ENCODE measurements around the gene ITGAE.

Gene ITGAE

GRCh38 chr17:3821101-3821500 lies 20.1 kb upstream of the ITGAE start:
- TF ChIP-seq ZNF473 (tag by site-specific recombination; IDR thresholded peaks at IDR 0.05), result no peak
- no peak for TF ChIP-seq ZNF645 (tag by site-specific recombination; IDR thresholded peaks at IDR 0.05)
- no peak for TF ChIP-seq ZNF701 (tag by site-specific recombination; IDR thresholded peaks at IDR 0.05)
- TF ChIP-seq ZNF416 (tag by site-specific recombination; IDR thresholded peaks at IDR 0.05), result no peak
- TF ChIP-seq ZNF426 (tag by site-specific recombination; IDR thresholded peaks at IDR 0.05), result no peak
- TF ChIP-seq ZBTB21 (tag by site-specific recombination; IDR thresholded peaks at IDR 0.05), result no peak
- TF ChIP-seq ZNF18 (tag by site-specific recombination; IDR thresholded peaks at IDR 0.05), result no peak
- no peaks in the 10 kb centered on the region for H3K9me3 ChIP-seq (ENCODE audit: control insufficient read depth, insufficient read depth, low read depth, low read length)
- H3K4me1 ChIP-seq (ENCODE audit: control insufficient read depth, insufficient read depth, low read length), result no peaks in the 10 kb centered on the region
- POLR2A ChIA-PET, result interaction anchor here (0.7 kb wide), 2 partner anchors 185 to 196 kb away, joined by 3 read pairs; partner anchors contain the start of gene SHPK
- H3K27ac ChIP-seq (ENCODE audit: extremely low read depth, low read depth, low read length), result no peak overlapping the region
- CTCF ChIA-PET, result interaction anchor here (0.6 to 0.7 kb wide), 4 partner anchors 8 to 24 kb away, joined by 3 to 5 read pairs (median 3); no protein-coding TSS in a partner anchor
- peaks cover 91 to 94% of the 10 kb centered on the region in 2 experiments for H3K36me3 ChIP-seq (ENCODE audit: control insufficient read depth in 2 of 2, insufficient read depth in 1 of 2, low read length in 2 of 2)
- no peak overlapping the region for H3K4me3 ChIP-seq (ENCODE audit: low read depth, low read length)

GRCh38 chr17:3818786-3819185 lies 17.8 kb upstream of the ITGAE start:
- ChIA-PET CTCF (interaction anchor here (0.8 to 3.5 kb wide), 3 partner anchors 9 to 81 kb away, joined by 3 to 37 read pairs (median 23); no protein-coding TSS in a partner anchor), POLR2A (no interaction called here)
- no peak overlapping the region for H3K27ac ChIP-seq (ENCODE audit: extremely low read depth, low read depth, low read length)
- no peaks in the 10 kb centered on the region for H3K9me3 ChIP-seq (ENCODE audit: control insufficient read depth, insufficient read depth, low read depth, low read length)
- peaks cover 86 to 94% of the 10 kb centered on the region in 2 experiments for H3K36me3 ChIP-seq (ENCODE audit: control insufficient read depth in 2 of 2, insufficient read depth in 1 of 2, low read length in 2 of 2)
- H3K4me1 ChIP-seq (ENCODE audit: control insufficient read depth, insufficient read depth, low read length), result no peaks in the 10 kb centered on the region
- no peak overlapping the region for H3K4me3 ChIP-seq (ENCODE audit: low read depth, low read length)
- TF ChIP-seq ZNF521 (tag by site-specific recombination; IDR thresholded peaks at IDR 0.05) (no peak), ZNF26 (tag by site-specific recombination; IDR thresholded peaks at IDR 0.05) (no peak), ZNF555 (tag by site-specific recombination; conservative IDR thresholded peaks at IDR 0.05) (no peak), KLF8 (tag by site-specific recombination; IDR thresholded peaks at IDR 0.05) (no peak), BCL6B (tag by site-specific recombination; IDR thresholded peaks at IDR 0.05) (no peak)

- TF ChIP-seq FEZF1 (tag by site-specific recombination; IDR thresholded peaks at IDR 0.05), result no peak
- TF ChIP-seq GLI4 (tag by site-specific recombination; IDR thresholded peaks at IDR 0.05), result no peak
- peak; percentile 90 for TF ChIP-seq ZNF513 (tag by site-specific recombination; IDR thresholded peaks at IDR 0.05)
- CTCF ChIA-PET, result interaction anchor here (0.6 to 3.5 kb wide), 7 partner anchors 9 to 89 kb away, joined by 3 to 37 read pairs (median 3); no protein-coding TSS in a partner anchor
- Histone ChIP-seq H3K36me3 (ENCODE audit: control insufficient read depth in 2 of 2, insufficient read depth in 1 of 2, low read length in 2 of 2) (peaks cover 83 to 97% of the 10 kb centered on the region in 2 experiments), H3K4me3 (ENCODE audit: low read depth, low read length) (no peak overlapping the region), H3K9me3 (ENCODE audit: control insufficient read depth, insufficient read depth, low read depth, low read length) (no peaks in the 10 kb centered on the region), H3K4me1 (ENCODE audit: control insufficient read depth, insufficient read depth, low read length) (no peaks in the 10 kb centered on the region), H3K27ac (ENCODE audit: extremely low read depth, low read depth, low read length) (no peak overlapping the region)
- POLR2A ChIA-PET, result no interaction called here
Observed at GRCh38 chr17:3817851-3818605, 17.0 kb upstream of the ITGAE start.

Data from HEK293 (cell line).